ENCODE measurements around the gene CAPN12. TPM values are rescaled to one million over a fixed set of nuclear protein-coding genes. Genes with fewer than 3 reads are reported as not detected.

CAPN12 gene
- polyA plus RNA-seq, 1 of the 3 experiments (the other 2 are of a cell fraction), result 3.0 TPM

- peaks cover 13% of the 10 kb centered on the region for H3F3A ChIP-seq (replicated peaks; ENCODE audit: insufficient read depth)
- H3K9me2 ChIP-seq, result no peaks in the 10 kb centered on the region
- 0 out of 2 replicates have a peak, but pooled peaks cover 4% of the 10 kb centered on the region for H4K20me1 ChIP-seq (ENCODE audit: insufficient read depth)
- peaks cover 0 to 15% of the 10 kb centered on the region in 2 experiments; a peak in 1 of 4 replicates for H3K4me1 ChIP-seq (ENCODE audit: control insufficient read depth in 1 of 2, insufficient read depth in 2 of 2, low read depth in 1 of 2, low read length in 1 of 2)
- DNase-seq, result peak; percentile 64
- no peaks in the 10 kb centered on the region for H3K27me3 ChIP-seq (ENCODE audit: insufficient read depth)
- no peak overlapping the region for H3K4me2 ChIP-seq
- no peak overlapping the region for H2AFZ ChIP-seq (ENCODE audit: low read depth)
- CTCF ChIA-PET, result interaction anchor here (0.6 to 1.9 kb wide), 8 partner anchors 9 to 211 kb away, joined by 3 to 6 read pairs (median 3); partner anchors contain the start of genes MRPS12 and SARS2
- H3K9me3 ChIP-seq, result no peaks in the 10 kb centered on the region
- peak overlapping the region; percentile 24 to 28; a peak in 1 of 4 replicates for H3K27ac ChIP-seq (ENCODE audit: low read depth in 2 of 2, low read length in 1 of 2)
- peaks cover 60 to 72% of the 10 kb centered on the region in 2 experiments for H3K36me3 ChIP-seq (replicated peaks in 1 of 2; ENCODE audit: control insufficient read depth in 1 of 2, insufficient read depth in 2 of 2, low read length in 1 of 2)
- H3K79me2 ChIP-seq (ENCODE audit: insufficient read depth), result peaks cover 38% of the 10 kb centered on the region
- TF ChIP-seq CHD2 (IDR thresholded peaks at IDR 0.05; ENCODE audit: low read length, partially characterized antibody), result no peak
- TF ChIP-seq SMC3 (IDR thresholded peaks at IDR 0.05; ENCODE audit: low read depth, low read length), result peak; percentile 25; the same call in 1 of the 2 replicates
- no peak for TF ChIP-seq USF2 (IDR thresholded peaks at IDR 0.05; ENCODE audit: borderline replicate concordance, low read depth, low read length)
- no peak for TF ChIP-seq FOXM1 (IDR thresholded peaks at IDR 0.05; ENCODE audit: low read depth)
- no peak for TF ChIP-seq TCF12 (IDR thresholded peaks at IDR 0.05)
- TF ChIP-seq, protein P1, sequence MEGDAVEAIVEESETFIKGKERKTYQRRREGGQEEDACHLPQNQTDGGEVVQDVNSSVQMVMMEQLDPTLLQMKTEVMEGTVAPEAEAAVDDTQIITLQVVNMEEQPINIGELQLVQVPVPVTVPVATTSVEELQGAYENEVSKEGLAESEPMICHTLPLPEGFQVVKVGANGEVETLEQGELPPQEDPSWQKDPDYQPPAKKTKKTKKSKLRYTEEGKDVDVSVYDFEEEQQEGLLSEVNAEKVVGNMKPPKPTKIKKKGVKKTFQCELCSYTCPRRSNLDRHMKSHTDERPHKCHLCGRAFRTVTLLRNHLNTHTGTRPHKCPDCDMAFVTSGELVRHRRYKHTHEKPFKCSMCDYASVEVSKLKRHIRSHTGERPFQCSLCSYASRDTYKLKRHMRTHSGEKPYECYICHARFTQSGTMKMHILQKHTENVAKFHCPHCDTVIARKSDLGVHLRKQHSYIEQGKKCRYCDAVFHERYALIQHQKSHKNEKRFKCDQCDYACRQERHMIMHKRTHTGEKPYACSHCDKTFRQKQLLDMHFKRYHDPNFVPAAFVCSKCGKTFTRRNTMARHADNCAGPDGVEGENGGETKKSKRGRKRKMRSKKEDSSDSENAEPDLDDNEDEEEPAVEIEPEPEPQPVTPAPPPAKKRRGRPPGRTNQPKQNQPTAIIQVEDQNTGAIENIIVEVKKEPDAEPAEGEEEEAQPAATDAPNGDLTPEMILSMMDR (IDR thresholded peaks at IDR 0.05), result peak; percentile 31
- no peak for TF ChIP-seq RXRA (IDR thresholded peaks at IDR 0.05; ENCODE audit: borderline replicate concordance, low read depth)
- TF ChIP-seq JUND (IDR thresholded peaks at IDR 0.05), result no peak
- no peak; the same call in 1 of the 2 replicates for TF ChIP-seq RAD21 (IDR thresholded peaks at IDR 0.05; ENCODE audit: low read length)
- TF ChIP-seq MXI1 (IDR thresholded peaks at IDR 0.05; ENCODE audit: low read depth, low read length), result no peak
- no peak overlapping the region for H3K9ac ChIP-seq
- no peak overlapping the region for H3K4me3 ChIP-seq (ENCODE audit: low read depth in 2 of 2, low read length in 1 of 2)
- POLR2A ChIA-PET, result interaction anchor here (0.6 kb wide), 1 partner anchor 218 kb away, joined by 3 read pairs; no protein-coding TSS in a partner anchor
- 83% methylated on average over 24 of the region's 24 CpGs for WGBS (ENCODE audit: low lambda C conversion rate)
These were observed 25.3 kb downstream of the CAPN12 start for GRCh38 chr19:38718747-38719543.

GRCh38 chr19:38717855-38718254 is 26.4 kb downstream of the CAPN12 start:
- CTCF ChIA-PET, result no interaction called here
- Histone ChIP-seq H3K36me3 (replicated peaks in 1 of 2; ENCODE audit: control insufficient read depth in 1 of 2, insufficient read depth in 2 of 2, low read length in 1 of 2) (peaks cover 64 to 70% of the 10 kb centered on the region in 2 experiments), H3K4me3 (ENCODE audit: low read depth in 2 of 2, low read length in 1 of 2) (no peak overlapping the region), H3K79me2 (ENCODE audit: insufficient read depth) (peaks cover 43% of the 10 kb centered on the region), H3K9me3 (no peaks in the 10 kb centered on the region), H2AFZ (ENCODE audit: low read depth) (no peak overlapping the region), H3K4me2 (no peak overlapping the region), H4K20me1 (ENCODE audit: insufficient read depth) (0 out of 2 replicates have a peak, but pooled peaks cover 4% of the 10 kb centered on the region), H3K27ac (ENCODE audit: low read depth in 2 of 2, low read length in 1 of 2) (no peak overlapping the region), H3F3A (replicated peaks; ENCODE audit: insufficient read depth) (peaks cover 8% of the 10 kb centered on the region), H3K4me1 (ENCODE audit: control insufficient read depth in 1 of 2, insufficient read depth in 2 of 2, low read depth in 1 of 2, low read length in 1 of 2) (peaks cover 0 to 15% of the 10 kb centered on the region in 2 experiments; a peak in 1 of 4 replicates), H3K9ac (no peak overlapping the region), H3K9me2 (no peaks in the 10 kb centered on the region), H3K27me3 (ENCODE audit: insufficient read depth) (no peaks in the 10 kb centered on the region)
- WGBS (ENCODE audit: low lambda C conversion rate), result 100% methylated on average over 1 of the region's 11 CpGs
- no peak for DNase-seq
- POLR2A ChIA-PET, result no interaction called here
- no peak for TF ChIP-seq TEAD4 (IDR thresholded peaks at IDR 0.05; ENCODE audit: borderline replicate concordance, insufficient read depth)
- TF ChIP-seq SIN3A (IDR thresholded peaks at IDR 0.05; ENCODE audit: borderline replicate concordance, low read depth, low read length), result no peak
- no peak for TF ChIP-seq TAF1 (IDR thresholded peaks at IDR 0.05; ENCODE audit: borderline replicate concordance, low read depth, low read length)
- no peak for TF ChIP-seq JUND (IDR thresholded peaks at IDR 0.05)
- no peak for TF ChIP-seq TCF12 (IDR thresholded peaks at IDR 0.05)
- TF ChIP-seq GABPA (IDR thresholded peaks at IDR 0.05; ENCODE audit: low read depth), result no peak
- TF ChIP-seq EZH2phosphoT487 (IDR thresholded peaks at IDR 0.05; ENCODE audit: borderline replicate concordance, low read depth), result no peak
- TF ChIP-seq ELF1 (IDR thresholded peaks at IDR 0.05), result no peak
- no peak for TF ChIP-seq FOSL2 (IDR thresholded peaks at IDR 0.05; ENCODE audit: borderline replicate concordance, low read depth)
- TF ChIP-seq MEF2A (IDR thresholded peaks at IDR 0.05; ENCODE audit: borderline replicate concordance, low read depth), result no peak
- no peak for TF ChIP-seq EP300 (IDR thresholded peaks at IDR 0.05; ENCODE audit: borderline replicate concordance in 1 of 2, low read depth in 1 of 2, low read length in 1 of 2)
- no peak for TF ChIP-seq REST (IDR thresholded peaks at IDR 0.05; ENCODE audit: low read depth, low read length)
- TF ChIP-seq FOXM1 (IDR thresholded peaks at IDR 0.05; ENCODE audit: low read depth), result no peak
- TF ChIP-seq RAD21 (IDR thresholded peaks at IDR 0.05; ENCODE audit: low read length), result no peak
